Osteocyte (in vitro differentiated cells): ENCODE measurements around the gene OR2A14. TPM values are rescaled to one million over a fixed set of nuclear protein-coding genes. Genes with fewer than 3 reads are reported as not detected.

Experiments
- DNase-seq: peaks from one replicate; pipeline ENCODE4 v3.0.0; 2021; ENCODE audit warnings: mixed read lengths; ENCODE audit not compliant: unreplicated experiment; ENCODE audit errors: extremely low spot score
- H3K27ac Mint-ChIP-seq: one replicate; pipeline ENCODE4 v1.8.0; 2021; ENCODE audit warnings: mild to moderate bottlenecking, mixed read lengths; ENCODE audit not compliant: unreplicated experiment
- H3K27me3 Mint-ChIP-seq: one replicate; pipeline ENCODE4 v1.8.0; 2021; ENCODE audit warnings: mixed read lengths; ENCODE audit not compliant: unreplicated experiment
- H3K36me3 Mint-ChIP-seq: one replicate; pipeline ENCODE4 v1.8.0; 2021; ENCODE audit warnings: mixed read lengths; ENCODE audit not compliant: unreplicated experiment
- H3K4me1 Mint-ChIP-seq: one replicate; pipeline ENCODE4 v1.8.0; 2021; ENCODE audit warnings: mixed read lengths; ENCODE audit not compliant: unreplicated experiment
- H3K4me3 Mint-ChIP-seq: one replicate; pipeline ENCODE4 v1.8.0; 2021; ENCODE audit warnings: mild to moderate bottlenecking, moderate library complexity, mixed read lengths; ENCODE audit not compliant: unreplicated experiment
- H3K9me3 Mint-ChIP-seq: one replicate; pipeline ENCODE4 v1.8.0; 2021; ENCODE audit warnings: mixed read lengths; ENCODE audit not compliant: unreplicated experiment
- CTCF ChIP-seq: fragments of 200-600 bp; sonication (generic); IDR thresholded peaks from 2 replicates; pipeline ENCODE4 v1.5.0; 2021; ENCODE audit warnings: antibody characterized with exemption, mild to moderate bottlenecking, moderate library complexity
- total RNA-seq: library from RNA; stranded (reverse); gene quantifications from 2 replicates; pipeline ENCODE4 v1.2.1, GENCODE V29; 2021

The OR2A14 gene
- total RNA-seq, 1 donor from 2014 or later: not detected

DNA sequence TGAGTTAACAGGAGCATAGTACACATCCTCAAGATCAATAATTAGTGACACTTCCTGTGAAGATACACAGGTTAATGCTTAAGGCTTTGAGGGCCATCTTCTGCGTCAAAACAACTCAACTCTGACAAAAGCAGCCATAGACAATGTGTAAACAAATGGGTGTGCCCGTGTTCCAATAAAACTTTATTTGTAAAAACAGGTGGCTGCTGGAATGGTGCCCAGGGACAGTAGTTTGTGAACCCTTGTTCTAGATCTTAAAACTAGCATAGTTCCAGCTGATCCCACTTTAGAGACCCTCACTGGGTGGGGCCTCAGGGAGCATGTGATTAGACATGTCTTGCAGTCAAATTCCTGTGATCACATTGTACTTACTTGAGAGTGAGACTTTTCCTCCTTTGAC lies 7.8 kb downstream of the OR2A14 start:
- Mint-ChIP-seq H3K27me3 (peaks cover 8% of the 10 kb centered on the region), H3K27ac (no peak overlapping the region), H3K9me3 (no peaks in the 10 kb centered on the region), H3K36me3 (no peaks in the 10 kb centered on the region), H3K4me3 (no peak overlapping the region), H3K4me1 (no peaks in the 10 kb centered on the region)
- TF ChIP-seq CTCF: no peak
- no peak for DNase-seq

- TF ChIP-seq CTCF: no peak
- Mint-ChIP-seq H3K27ac (no peak overlapping the region), H3K36me3 (no peaks in the 10 kb centered on the region), H3K4me1 (no peaks in the 10 kb centered on the region), H3K27me3 (peaks cover 2% of the 10 kb centered on the region), H3K4me3 (no peak overlapping the region), H3K9me3 (no peaks in the 10 kb centered on the region)
- DNase-seq: no peak
These were observed 9.3 kb downstream of the OR2A14 start for GRCh38 chr7:144132262-144132661.

DNA sequence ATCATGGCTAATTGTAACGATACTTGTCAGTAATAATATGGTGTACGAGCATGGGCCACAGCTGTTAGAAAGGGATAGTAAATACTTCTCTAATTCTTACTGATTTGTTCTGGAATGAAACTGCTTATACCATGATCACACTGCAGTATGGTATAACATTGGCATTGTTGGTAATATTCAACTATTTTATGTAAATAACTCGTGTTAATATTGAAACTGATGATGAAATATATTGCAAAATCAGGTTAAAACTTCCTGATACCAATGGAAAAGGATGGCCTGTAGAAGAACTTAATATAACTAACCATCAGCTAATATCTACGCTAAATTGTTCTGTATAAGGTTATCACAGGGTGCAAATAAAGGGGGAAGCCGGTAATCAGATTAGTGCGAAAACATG lies 10.3 kb downstream of the OR2A14 start:
- Mint-ChIP-seq H3K9me3 (no peaks in the 10 kb centered on the region), H3K36me3 (no peaks in the 10 kb centered on the region), H3K4me1 (no peaks in the 10 kb centered on the region), H3K4me3 (no peak overlapping the region), H3K27ac (no peak overlapping the region), H3K27me3 (no peaks in the 10 kb centered on the region)
- no peak for DNase-seq
- no peak for TF ChIP-seq CTCF

- H3K4me3 Mint-ChIP-seq: no peak overlapping the region
- H3K36me3 Mint-ChIP-seq: no peaks in the 10 kb centered on the region
- H3K9me3 Mint-ChIP-seq: no peaks in the 10 kb centered on the region
- TF ChIP-seq CTCF: no peak
- no peak for DNase-seq
- H3K27ac Mint-ChIP-seq: no peak overlapping the region
- no peaks in the 10 kb centered on the region for H3K27me3 Mint-ChIP-seq
- H3K4me1 Mint-ChIP-seq: no peaks in the 10 kb centered on the region
These were observed 11.1 kb downstream of the OR2A14 start for GRCh38 chr7:144134116-144134515.

DNA sequence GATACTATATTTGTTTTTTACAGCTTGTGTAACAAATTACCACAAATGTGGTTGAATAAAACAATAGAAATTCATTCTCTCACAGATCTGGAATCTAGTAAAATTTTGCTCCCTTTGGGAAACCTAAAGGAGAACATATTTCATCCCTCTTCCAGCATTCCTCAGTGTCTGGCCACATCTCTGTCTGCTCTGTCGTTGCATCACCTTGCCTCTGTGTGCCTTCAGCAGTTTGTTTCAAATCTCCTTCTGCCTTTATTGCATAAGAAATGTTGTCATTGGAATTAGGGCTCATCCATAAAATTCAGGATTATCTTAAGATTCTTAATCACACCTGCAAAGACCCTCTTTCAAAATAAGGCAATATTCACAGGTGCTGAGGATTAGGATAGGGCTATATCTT lies 14.5 kb downstream of the OR2A14 start:
- Mint-ChIP-seq H3K27ac (no peak overlapping the region), H3K27me3 (peaks cover 3% of the 10 kb centered on the region), H3K36me3 (no peaks in the 10 kb centered on the region), H3K9me3 (no peaks in the 10 kb centered on the region), H3K4me3 (no peak overlapping the region), H3K4me1 (no peaks in the 10 kb centered on the region)
- no peak for TF ChIP-seq CTCF
- no peak for DNase-seq
